Hypothalamus (tissue), 51 donors: ENCODE results near the gene VSIR.

Experiments
- DNase-seq, 51 donors: peaks; one replicate each; lab custom pipeline; 2025; lab: John Stamatoyannopoulos, UW

VSIR gene

DNA sequence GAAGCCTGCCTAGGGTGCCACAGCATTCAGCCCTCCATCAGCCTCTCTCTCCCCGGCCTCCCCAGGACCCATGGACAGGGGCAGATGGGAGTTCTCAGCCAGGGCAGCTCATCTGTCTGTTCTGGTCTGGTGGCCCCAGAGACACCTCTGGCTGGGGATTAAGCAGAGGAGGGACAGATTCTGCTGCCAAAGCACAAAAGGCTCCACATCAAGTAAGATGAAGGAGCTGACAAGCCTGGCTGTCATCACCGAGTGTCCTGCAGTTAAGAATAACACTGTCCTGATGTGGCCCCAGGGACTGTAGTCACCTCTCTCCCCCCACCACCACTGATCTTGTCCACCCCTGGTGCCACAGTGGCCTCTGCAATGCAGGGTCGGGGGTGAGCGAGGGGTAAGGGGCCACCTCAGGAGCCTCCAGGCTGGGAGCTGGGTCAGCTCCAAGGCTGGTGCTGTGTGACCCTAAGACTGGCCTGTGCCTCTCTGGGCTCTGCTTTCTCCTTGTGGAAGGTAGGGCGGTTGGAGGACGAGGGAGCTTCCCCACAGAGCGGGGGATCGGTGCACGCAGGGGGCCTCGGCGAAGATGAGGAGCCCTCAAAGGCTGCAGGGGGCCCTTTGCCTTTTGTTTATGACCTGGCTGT is 72.5 kb downstream of the VSIR start:
- no peak for DNase-seq

DNA sequence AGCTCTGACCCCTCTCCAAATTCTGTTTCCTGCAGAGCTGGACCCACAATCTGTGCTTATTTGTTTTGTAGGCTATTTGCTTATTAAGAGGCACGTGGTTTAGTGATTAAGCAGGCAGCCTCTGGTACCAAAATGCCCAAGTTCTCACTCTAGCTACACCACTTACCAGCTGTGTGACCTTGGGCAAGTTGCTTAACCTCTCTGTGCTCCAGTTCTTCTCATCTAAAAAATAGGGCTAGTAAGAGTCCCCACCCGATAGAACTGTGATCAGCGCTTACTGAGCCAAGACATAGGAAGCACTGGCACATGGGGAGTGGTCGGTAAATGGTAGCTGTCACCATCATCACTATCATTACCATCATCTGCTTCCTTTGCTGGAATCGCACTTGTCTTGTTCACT is 74.6 kb downstream of the VSIR start:
- DNase-seq: no peak

DNA sequence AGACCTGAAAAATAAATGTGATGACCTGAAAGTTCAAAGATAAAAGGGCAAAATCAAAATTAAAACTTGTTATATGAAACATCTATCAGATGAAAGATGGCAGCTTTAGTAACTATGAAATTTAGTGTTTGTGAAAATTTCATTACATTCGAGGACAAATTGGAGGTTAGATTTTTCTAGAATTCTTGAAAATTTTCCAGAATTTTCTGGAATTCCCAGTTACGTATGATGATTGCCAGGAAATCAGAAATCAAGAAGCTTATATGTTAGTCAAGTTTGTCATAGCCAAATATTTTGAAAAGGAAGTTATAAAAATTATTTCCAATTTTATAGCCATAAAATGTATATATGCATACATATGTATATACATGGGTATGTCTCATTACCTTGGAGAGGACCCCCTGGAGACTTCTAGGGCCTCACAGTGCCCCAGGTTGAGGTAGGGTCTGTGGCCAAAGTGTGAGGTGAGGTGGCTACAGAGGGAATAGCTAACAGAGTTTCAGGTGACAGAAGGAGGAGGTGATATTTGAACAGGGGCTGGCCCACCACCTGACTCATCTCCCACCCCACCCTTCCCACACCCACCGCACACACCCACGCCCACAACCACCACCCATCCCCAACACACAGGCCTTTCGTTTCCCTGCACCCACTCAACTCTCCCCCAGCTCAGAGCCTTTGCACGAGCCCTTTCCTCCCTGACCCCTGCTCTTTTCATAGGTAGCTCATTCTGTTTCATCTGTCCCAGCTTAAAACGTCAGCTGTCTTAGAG is 75.2 kb downstream of the VSIR start:
- no peak for DNase-seq
